H1 (cell line): ENCODE results near the gene SOX10. TPM values are rescaled to one million over a fixed set of nuclear protein-coding genes. Genes with fewer than 3 reads are reported as not detected.
A peak's percentile ranks its signal among the peaks of the same experiment; 100 is the strongest.

Experiments used
- CTCF ChIA-PET: fragments of 300-600 bp; sonication (Branson Sonifier 250); formaldehyde crosslinking; loops from one replicate; lab custom pipeline; 2021; ENCODE audit not compliant: partially characterized antibody; lab: Charles Lee
- POLR2A ChIA-PET: fragments of 300-600 bp; sonication (Branson Sonifier 250); formaldehyde crosslinking; loops from one replicate; lab custom pipeline; 2021; ENCODE audit warnings: inconsistent platforms; ENCODE audit not compliant: partially characterized antibody; lab: Charles Lee
- DNase-seq, 2 experiments: peaks; one replicate each; pipeline versions ENCODE4 v3.0.0 to v3.0.0-alpha.2; 2010 to 2022; ENCODE audit warnings: low spot score in 2 of 2, low read depth in 1 of 2, mixed read lengths in 1 of 2
- FAIRE-seq: peaks from 2 replicates; lab custom pipeline; 2011; peaks lifted over from hg19 to GRCh38; lab: Jason Lieb, UNC
- H2AFZ ChIP-seq: 2 replicates; pipeline ENCODE4 v1.8.1; 2012; ENCODE audit warnings: low read length, inconsistent platforms
- H2AK5ac ChIP-seq: 2 replicates; pipeline ENCODE4 v1.6.1; 2013; ENCODE audit warnings: low read depth, low read length
- H2BK120ac ChIP-seq: replicated peaks from 2 replicates; pipeline ENCODE3; 2013; ENCODE audit warnings: low read depth, low read length, inconsistent platforms
- H2BK12ac ChIP-seq: 2 replicates; pipeline ENCODE4 v1.6.1; 2013; ENCODE audit warnings: low read depth, low read length
- H2BK15ac ChIP-seq: 2 replicates; pipeline ENCODE4 v1.6.1; 2013; ENCODE audit warnings: low read length
- H2BK20ac ChIP-seq: 2 replicates; pipeline ENCODE4 v1.6.1; 2013; ENCODE audit warnings: low read length
- H2BK5ac ChIP-seq: 2 replicates; pipeline ENCODE4 v1.6.1; 2013; ENCODE audit warnings: low read depth, low read length
- H3K14ac ChIP-seq: 2 replicates; pipeline ENCODE4 v1.6.1; 2013; ENCODE audit warnings: inconsistent platforms; ENCODE audit not compliant: insufficient read length
- H3K18ac ChIP-seq: 2 replicates; pipeline ENCODE4 v1.6.1; 2013; ENCODE audit warnings: low read length; ENCODE audit errors: extremely low read depth
- H3K23ac ChIP-seq: 2 replicates; pipeline ENCODE4 v1.6.1; 2013; ENCODE audit warnings: inconsistent platforms; ENCODE audit not compliant: insufficient read length
- H3K23me2 ChIP-seq: 2 replicates; pipeline ENCODE4 v1.6.1; 2013; ENCODE audit warnings: low read depth, low read length
- H3K27ac ChIP-seq: 2 replicates; pipeline ENCODE4 v1.6.1; 2011; ENCODE audit warnings: low read depth, low read length, inconsistent platforms
- H3K27me3 ChIP-seq, 4 experiments: replicated peaks in 1 of 4; 1 replicate in 1 of 4; 2 replicates in 3 of 4; pipeline versions ENCODE4 v1.6.1 to v1.8.1; 2011 to 2013; ENCODE audit warnings: low read length in 3 of 4, mild to moderate bottlenecking in 3 of 4, inconsistent platforms in 2 of 4, mixed read lengths in 2 of 4, moderate library complexity in 1 of 4; ENCODE audit not compliant: control insufficient read depth in 3 of 4, insufficient read depth in 3 of 4; ENCODE audit errors: extremely low read depth in 1 of 4
- H3K36me3 ChIP-seq, 4 experiments: 2 replicates each; pipeline versions ENCODE4 v1.6.1 to v1.8.1; 2011 to 2013; ENCODE audit warnings: mild to moderate bottlenecking in 4 of 4, low read length in 3 of 4, moderate library complexity in 2 of 4, control low read depth in 1 of 4, inconsistent platforms in 1 of 4; ENCODE audit not compliant: insufficient read depth in 4 of 4, control insufficient read depth in 2 of 4
- H3K4ac ChIP-seq: replicated peaks from 2 replicates; pipeline ENCODE3; 2013; ENCODE audit warnings: low read length, low read depth, mixed read lengths, inconsistent platforms; ENCODE audit not compliant: insufficient read length
- H3K4me1 ChIP-seq, 4 experiments: replicated peaks in 1 of 4; 1 replicate in 1 of 4; 2 replicates in 3 of 4; pipeline versions ENCODE4 v1.6.1 to v1.8.1; 2011 to 2013; ENCODE audit warnings: low read length in 3 of 4, inconsistent platforms in 2 of 4, mixed read lengths in 1 of 4; ENCODE audit not compliant: insufficient read depth in 4 of 4, control insufficient read depth in 3 of 4
- H3K4me2 ChIP-seq, 2 experiments: 2 replicates each; pipeline versions ENCODE4 v1.6.1 to v1.8.1; 2011 to 2013; ENCODE audit warnings: low read depth in 2 of 2, low read length in 2 of 2, control low read depth in 1 of 2, inconsistent platforms in 1 of 2, mild to moderate bottlenecking in 1 of 2; ENCODE audit not compliant: insufficient read depth in 1 of 2
- H3K4me3 ChIP-seq, 4 experiments: fragments of 200-600, 300-600 bp in 1 of 4; sonication (generic), shearing (Covaris generic), sonication (Bioruptor Twin) in 1 of 4; 2 replicates each; pipeline versions ENCODE4 v1.5.1 to v1.8.1; 2011 to 2016; ENCODE audit warnings: low read length in 4 of 4, low read depth in 3 of 4, control low read depth in 2 of 4, inconsistent platforms in 2 of 4, mild to moderate bottlenecking in 2 of 4, mixed read lengths in 1 of 4, moderate library complexity in 1 of 4; ENCODE audit not compliant: insufficient read depth in 2 of 4; ENCODE audit errors: extremely low read depth in 1 of 4
- H3K56ac ChIP-seq: replicated peaks from 2 replicates; pipeline ENCODE3; 2013; ENCODE audit warnings: low read depth, mild to moderate bottlenecking, mixed read lengths, low read length, inconsistent platforms; ENCODE audit not compliant: insufficient read length
- H3K79me1 ChIP-seq: 2 replicates; pipeline ENCODE4 v1.6.1; 2013; ENCODE audit warnings: low read depth, low read length, control low read depth
- H3K79me2 ChIP-seq, 2 experiments: 2 replicates each; pipeline versions ENCODE4 v1.6.1 to v1.8.1; 2012 to 2013; ENCODE audit warnings: low read length in 2 of 2, mild to moderate bottlenecking in 2 of 2, inconsistent platforms in 1 of 2; ENCODE audit not compliant: insufficient read depth in 2 of 2, control insufficient read depth in 1 of 2
- H3K9ac ChIP-seq, 4 experiments: replicated peaks in 1 of 4; 1 replicate in 1 of 4; 2 replicates in 3 of 4; pipeline versions ENCODE4 v1.6.1 to v1.8.1; 2011 to 2013; ENCODE audit warnings: low read depth in 3 of 4, low read length in 3 of 4, control low read depth in 2 of 4, mild to moderate bottlenecking in 2 of 4, moderate library complexity in 2 of 4, inconsistent platforms in 1 of 4; ENCODE audit errors: extremely low read depth in 1 of 4
- H3K9me3 ChIP-seq, 2 experiments: 2 replicates each; pipeline versions ENCODE4 v1.6.1 to v1.8.1; 2012 to 2013; ENCODE audit warnings: mild to moderate bottlenecking in 2 of 2, moderate library complexity in 2 of 2, control low read depth in 1 of 2, inconsistent platforms in 1 of 2, low read depth in 1 of 2, low read length in 1 of 2, mixed read lengths in 1 of 2; ENCODE audit not compliant: insufficient read depth in 2 of 2
- H4K20me1 ChIP-seq, 2 experiments: replicated peaks in 1 of 2; 2 replicates each; pipeline versions ENCODE3 to v1.8.1; 2011 to 2013; ENCODE audit warnings: inconsistent platforms in 2 of 2, low read length in 2 of 2, mild to moderate bottlenecking in 1 of 2; ENCODE audit not compliant: insufficient read depth in 2 of 2, control insufficient read depth in 1 of 2
- H4K5ac ChIP-seq: 2 replicates; pipeline ENCODE4 v1.6.1; 2013; ENCODE audit warnings: low read length, low read depth, mixed read lengths, inconsistent platforms; ENCODE audit not compliant: insufficient read length
- H4K8ac ChIP-seq: 2 replicates; pipeline ENCODE4 v1.8.0; 2013; ENCODE audit warnings: mild to moderate bottlenecking, moderate library complexity, low read length, inconsistent platforms; ENCODE audit not compliant: insufficient read depth; ENCODE audit errors: extremely low read depth
- H4K91ac ChIP-seq: replicated peaks from 2 replicates; pipeline ENCODE3; 2013; ENCODE audit warnings: low read length, mixed read lengths, inconsistent platforms; ENCODE audit not compliant: insufficient read length
- CBX8 ChIP-seq: fragments of 300-800, 300-1000 bp; sonication (generic); IDR thresholded peaks from 2 replicates; pipeline ENCODE4 v1.7.1; 2016; ENCODE audit warnings: low read depth, low read length, borderline replicate concordance
- FOSL1 ChIP-seq: IDR thresholded peaks from 2 replicates; pipeline ENCODE4 v1.6.1; 2011; ENCODE audit warnings: mild to moderate bottlenecking, low read depth, low read length, moderate library complexity; ENCODE audit not compliant: insufficient read depth
- JUN ChIP-seq: IDR thresholded peaks from 2 replicates; pipeline ENCODE4 v1.6.1; 2011; ENCODE audit warnings: low read depth, mild to moderate bottlenecking, improper control_type of control experiment, low read length
- TCF12 ChIP-seq: IDR thresholded peaks from 2 replicates; pipeline ENCODE4 v1.6.1; 2011; ENCODE audit warnings: low read depth, mild to moderate bottlenecking, low read length
- WGBS, 2 experiments: shearing (Covaris generic) in 1 of 2; methylation state at CpG; one replicate each; pipeline versions ENCODE4 v1.1.6 to v1.1.7; 2013 to 2015; ENCODE audit warnings: low lambda C conversion rate in 2 of 2, mixed read lengths in 2 of 2, inconsistent platforms in 1 of 2, low coverage in 1 of 2, missing lambda C conversion rate in 1 of 2; ENCODE audit not compliant: insufficient replicate concordance in 2 of 2, insufficient coverage in 1 of 2, insufficient read length in 1 of 2; ENCODE audit errors: extremely low coverage in 1 of 2, missing lambda C conversion rate in 1 of 2; 5-methylcytosine and 5-hydroxymethylcytosine counted together
- polyA plus RNA-seq, 7 experiments: library from polyadenylated mRNA; depleted of rRNA in 3 of 7; stranded (reverse) in 5 of 7; unstranded in 2 of 7; fragments of >200 nt in 5 of 7; fragments of 200-250 nt in 2 of 7; gene quantifications; 1 replicate in 5 of 7; 2 replicates in 1 of 7; 4 replicates in 1 of 7; pipeline versions ENCODE4 v1.2.1 to v1.2.3, GENCODE V29; 2011 to 2013; ENCODE audit warnings: missing spikeins in 2 of 7, mixed read lengths in 2 of 7
- total RNA-seq: library from RNA; stranded (reverse); fragmentation: NEBNext Ultra II Directional; extraction: Animal tissue kit (Norgen Biotek cat#: 25700); gene quantifications from 2 replicates; pipeline ENCODE4 v1.2.1, GENCODE V29; 2021

Gene SOX10
- total and polyA plus RNA-seq, 2 of the 8 experiments (the other 6 are each of a cell fraction or from before 2014, with no cell fraction given), result 2.7 TPM

DNA sequence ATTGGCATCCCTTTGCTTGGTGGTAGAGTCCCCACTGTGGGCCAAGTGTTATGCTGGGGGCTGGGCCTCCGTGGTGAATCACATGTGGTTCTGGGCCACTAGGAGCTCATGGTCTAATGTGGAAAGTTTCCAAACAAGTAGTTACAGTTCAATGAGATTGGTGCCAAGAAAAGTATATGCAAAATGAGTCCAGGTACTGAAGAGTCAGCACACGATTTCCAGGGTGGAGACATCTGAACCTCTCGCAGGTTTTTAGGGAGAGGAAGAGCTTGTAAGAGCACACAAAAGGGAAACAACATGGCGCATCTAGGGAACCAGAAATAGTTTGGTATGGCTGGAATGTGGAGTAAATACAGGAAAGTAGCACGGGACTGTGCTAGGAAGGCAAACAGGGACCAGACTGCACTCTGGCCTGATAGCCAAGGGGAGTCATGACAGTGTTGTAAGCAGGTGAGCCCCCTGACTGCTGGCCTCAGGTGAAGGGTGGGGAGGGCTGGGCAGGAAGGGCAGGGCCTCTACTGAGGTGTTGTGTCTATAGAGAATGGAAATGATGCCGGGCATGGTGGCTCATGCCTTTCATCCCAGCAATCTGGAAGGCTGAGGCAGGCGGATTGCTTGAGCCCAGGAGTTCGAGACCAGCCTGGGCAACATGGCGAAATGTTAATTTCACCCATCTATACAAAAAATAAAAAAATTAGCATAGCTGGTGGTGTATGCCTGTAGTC lies 18.3 kb downstream of the SOX10 start:
- ChIA-PET CTCF (interaction anchor here (0.9 to 5.3 kb wide), 23 partner anchors 10 to 195 kb away, joined by 3 to 48 read pairs (median 7); partner anchors contain the start of genes C22orf23 and POLR2F), POLR2A (interaction anchor here (0.6 to 1.5 kb wide), 6 partner anchors 10 to 103 kb away, joined by 3 to 5 read pairs (median 3); partner anchors contain the start of genes C22orf23, MICALL1 and POLR2F)
- Histone ChIP-seq H2BK20ac (no peak overlapping the region), H4K20me1 (peaks cover 2 to 3% of the 10 kb centered on the region in 2 experiments), H3K4ac (no peak overlapping the region), H3K79me1 (peaks cover 9% of the 10 kb centered on the region), H2BK12ac (no peak overlapping the region), H3K4me3 (no peak overlapping the region), H3K56ac (no peak overlapping the region), H3K36me3 (peaks cover 9 to 34% (median 21%) of the 10 kb centered on the region in 4 experiments; a peak in 7 of 8 replicates), H4K5ac (no peak overlapping the region), H3K79me2 (0 out of 4 replicates have a peak, but pooled peaks cover 0 to 3% of the 10 kb centered on the region in 2 experiments), H3K18ac (no peak overlapping the region), H2BK5ac (peak overlapping the region; percentile 2; the same call in 1 of the 2 replicates), H2BK120ac (no peak overlapping the region), H3K14ac (no peak overlapping the region), H3K4me2 (no peak overlapping the region), H3K9ac (no peak overlapping the region; a peak in 1 of 7 replicates), H3K23ac (no peak overlapping the region), H3K27me3 (no peaks in the 10 kb centered on the region), H3K9me3 (no peaks in the 10 kb centered on the region), H3K23me2 (peaks cover 2% of the 10 kb centered on the region; the same call in 1 of the 2 replicates), H4K8ac (no peak overlapping the region), H4K91ac (no peak overlapping the region), H3K4me1 (peaks cover 0 to 5% (median 3%) of the 10 kb centered on the region in 4 experiments; a peak in 4 of 7 replicates), H2BK15ac (no peak overlapping the region), H2AK5ac (no peak overlapping the region), H3K27ac (no peak overlapping the region), H2AFZ (no peak overlapping the region)
- FAIRE-seq, result no peak
- DNase-seq, result no peak
- 92% methylated on average over 9 of the region's 9 CpGs; no CpG with 5 or more reads in 1 of the 2 experiments for WGBS, 2 experiments
- TF ChIP-seq TCF12 (no peak), FOSL1 (no peak), JUN (no peak), CBX8 (no peak)
